Activated CD8-positive, alpha-beta T cell treated with anti-CD3 and anti-CD28 coated beads for 36 hours (primary cell): ENCODE results near the gene SLC2A13. TPM values are rescaled to one million over a fixed set of nuclear protein-coding genes. Genes with fewer than 3 reads are reported as not detected.

Experiments
- ATAC-seq: fragments of 200-7000 bp; cut with Tn5 transposase; one replicate; pipeline ENCODE4 v1.10.0; 2021; ENCODE audit warnings: mild to moderate bottlenecking, moderate library complexity
- CTCF ChIA-PET: fragments of 350-600 bp; sonication (Branson Sonifier 250); formaldehyde crosslinking; loops from one replicate; lab custom pipeline; 2021; ENCODE audit warnings: antibody characterized with exemption; lab: Charles Lee
- POLR2A ChIA-PET: fragments of 350-600 bp; sonication (Branson Sonifier 250); formaldehyde crosslinking; loops from one replicate; lab custom pipeline; 2021; ENCODE audit warnings: antibody characterized with exemption; lab: Charles Lee
- DNase-seq: peaks from one replicate; pipeline ENCODE4 v3.0.0-alpha.2; 2020
- H3K27ac Mint-ChIP-seq: one replicate; pipeline ENCODE4 v1.8.0; 2021; ENCODE audit warnings: mild to moderate bottlenecking, mixed read lengths
- H3K27me3 Mint-ChIP-seq: one replicate; pipeline ENCODE4 v1.8.0; 2021; ENCODE audit warnings: mixed read lengths
- H3K36me3 Mint-ChIP-seq: one replicate; pipeline ENCODE4 v1.8.0; 2021; ENCODE audit warnings: low read depth, mixed read lengths
- H3K4me1 Mint-ChIP-seq: one replicate; pipeline ENCODE4 v1.8.0; 2021; ENCODE audit warnings: low read depth, mixed read lengths
- H3K4me3 Mint-ChIP-seq: one replicate; pipeline ENCODE4 v1.8.0; 2021; ENCODE audit warnings: mild to moderate bottlenecking, moderate library complexity, mixed read lengths
- H3K9me3 Mint-ChIP-seq: one replicate; pipeline ENCODE4 v1.8.0; 2021; ENCODE audit warnings: mixed read lengths
- CTCF ChIP-seq: fragments of 200-600 bp; IDR thresholded peaks from one replicate; pipeline ENCODE4 v1.8.0; 2022; ENCODE audit warnings: antibody characterized with exemption, mild to moderate bottlenecking
- intact Hi-C: fragments of 100-400 bp; cut with micrococcal nuclease; formaldehyde crosslinking; loops from one replicate; pipeline ENCODE4 v1.10.0; 2022
- total RNA-seq, 2 experiments: library from RNA; stranded (reverse); gene quantifications; one replicate each; pipeline ENCODE4 v1.2.3, GENCODE V29; 2021

The SLC2A13 gene
- total RNA-seq, 2 experiments from 2014 or later = 9.0 to 9.3 TPM

DNA sequence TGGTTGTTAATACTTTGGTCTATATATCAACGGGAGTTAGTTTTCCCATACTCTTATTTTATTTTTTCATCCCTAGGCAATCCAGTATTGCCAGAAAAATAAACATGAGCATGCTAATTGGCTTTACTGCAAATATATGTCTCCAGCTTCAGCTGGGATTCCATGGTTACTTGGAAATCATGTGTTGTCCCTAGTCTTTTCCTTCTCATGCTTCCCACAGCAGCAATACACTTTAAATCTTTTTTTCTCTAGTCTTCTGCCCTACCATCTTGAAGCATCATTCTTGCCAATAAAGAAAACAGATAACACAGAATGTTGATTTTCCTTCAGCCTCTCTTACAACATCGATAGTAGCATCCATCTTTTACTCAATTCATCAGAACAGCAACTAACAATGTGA lies 60.2 kb downstream of the SLC2A13 start:
- H3K27ac Mint-ChIP-seq = no peak overlapping the region
- H3K36me3 Mint-ChIP-seq = no peaks in the 10 kb centered on the region
- intact Hi-C loops = no loop called here
- DNase-seq (no peak), ATAC-seq (no peak)
- ChIA-PET CTCF (no interaction called here), POLR2A (no interaction called here)
- H3K27me3 Mint-ChIP-seq = no peaks in the 10 kb centered on the region
- H3K9me3 Mint-ChIP-seq = no peaks in the 10 kb centered on the region
- H3K4me3 Mint-ChIP-seq = no peak overlapping the region
- TF ChIP-seq CTCF = no peak
- H3K4me1 Mint-ChIP-seq = peaks cover 2% of the 10 kb centered on the region

- no peak overlapping the region for H3K4me3 Mint-ChIP-seq
- ATAC-seq (no peak), DNase-seq (no peak)
- ChIA-PET POLR2A (no interaction called here), CTCF (no interaction called here)
- no peaks in the 10 kb centered on the region for H3K27me3 Mint-ChIP-seq
- no peak for TF ChIP-seq CTCF
- H3K36me3 Mint-ChIP-seq = no peaks in the 10 kb centered on the region
- intact Hi-C loops = no loop called here
- no peaks in the 10 kb centered on the region for H3K9me3 Mint-ChIP-seq
- H3K27ac Mint-ChIP-seq = no peak overlapping the region
- H3K4me1 Mint-ChIP-seq = peaks cover 6% of the 10 kb centered on the region
These were observed 61.5 kb downstream of the SLC2A13 start for GRCh38 chr12:40044396-40044795.

DNA sequence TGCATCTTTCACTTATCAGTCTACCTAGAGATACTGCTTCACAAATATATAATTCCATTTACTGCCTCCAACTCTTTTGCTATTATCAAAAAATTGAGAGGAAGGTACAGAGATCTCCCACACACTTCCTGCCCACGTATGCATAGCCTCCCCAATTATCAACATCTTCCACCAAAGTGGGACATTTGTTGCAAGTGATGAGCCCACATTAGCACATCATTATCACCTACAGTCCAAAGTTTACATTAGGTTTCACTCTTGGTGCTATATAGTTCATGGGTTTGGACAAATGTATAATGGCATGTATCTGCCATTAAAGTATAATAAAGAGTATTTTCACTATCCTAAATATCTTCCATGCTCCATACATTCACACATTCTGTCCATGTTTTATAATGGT lies 66.3 kb downstream of the SLC2A13 start:
- ATAC-seq (no peak), DNase-seq (no peak)
- ChIA-PET POLR2A (no interaction called here), CTCF (interaction anchor here (0.6 kb wide), 1 partner anchor 11 kb away, joined by 3 read pairs; no protein-coding TSS in a partner anchor)
- H3K4me3 Mint-ChIP-seq = no peak overlapping the region
- H3K36me3 Mint-ChIP-seq = no peaks in the 10 kb centered on the region
- TF ChIP-seq CTCF = no peak
- H3K4me1 Mint-ChIP-seq = peaks cover 7% of the 10 kb centered on the region
- intact Hi-C loops = no loop called here
- H3K9me3 Mint-ChIP-seq = no peaks in the 10 kb centered on the region
- H3K27ac Mint-ChIP-seq = no peak overlapping the region
- H3K27me3 Mint-ChIP-seq = no peaks in the 10 kb centered on the region

DNA sequence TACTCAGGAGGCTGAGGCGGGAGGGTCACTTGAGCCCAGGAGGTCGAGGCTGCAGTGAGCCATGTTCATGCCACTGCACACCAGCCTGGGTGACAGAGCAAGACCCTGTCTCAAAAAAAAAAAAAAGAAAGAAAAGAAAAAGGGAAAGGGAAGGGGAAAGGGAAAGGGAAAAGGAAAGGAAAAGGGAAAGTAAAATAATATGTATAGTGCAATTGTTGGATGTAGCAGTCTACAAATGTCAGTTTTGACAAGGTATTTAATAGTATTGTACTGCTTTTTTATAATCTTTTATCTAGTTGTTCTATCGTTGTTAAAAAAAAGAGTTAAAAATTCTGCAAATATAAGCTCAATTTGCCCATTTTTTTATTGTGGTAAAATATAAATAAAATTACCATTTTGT lies 67.3 kb downstream of the SLC2A13 start:
- Mint-ChIP-seq H3K27me3 (no peaks in the 10 kb centered on the region), H3K4me3 (no peak overlapping the region), H3K27ac (no peak overlapping the region), H3K9me3 (no peaks in the 10 kb centered on the region), H3K36me3 (no peaks in the 10 kb centered on the region), H3K4me1 (peaks cover 7% of the 10 kb centered on the region)
- ChIA-PET CTCF (interaction anchor here (0.6 to 2.4 kb wide), 3 partner anchors 12 to 27 kb away, joined by 3 to 8 read pairs (median 4); no protein-coding TSS in a partner anchor), POLR2A (no interaction called here)
- DNase-seq (no peak), ATAC-seq (no peak)
- intact Hi-C loops = no loop called here
- TF ChIP-seq CTCF = no peak

DNA sequence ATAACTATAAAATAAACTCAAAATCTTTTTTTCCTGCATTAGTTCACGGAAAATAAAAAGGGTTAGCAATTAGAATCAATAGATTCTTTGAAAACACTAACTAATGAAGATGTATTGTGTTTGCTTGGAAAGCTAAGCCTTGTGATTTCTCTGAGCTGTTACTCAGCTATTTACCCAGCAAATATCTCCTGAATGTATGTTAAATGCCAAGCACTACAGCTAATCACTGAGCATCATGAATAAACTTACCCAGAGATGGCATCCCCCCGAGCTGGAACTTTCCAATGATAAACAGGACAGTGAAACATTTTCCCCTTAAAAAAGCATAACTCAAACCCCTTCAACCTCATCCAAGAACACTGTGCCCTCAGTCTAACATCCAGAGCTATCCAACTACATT lies 71.2 kb downstream of the SLC2A13 start:
- DNase-seq (no peak), ATAC-seq (no peak)
- ChIA-PET POLR2A (no interaction called here), CTCF (interaction anchor here (1.1 to 2.4 kb wide), 3 partner anchors 21 to 73 kb away, joined by 3 to 6 read pairs (median 3); no protein-coding TSS in a partner anchor)
- TF ChIP-seq CTCF = no peak
- no peaks in the 10 kb centered on the region for H3K36me3 Mint-ChIP-seq
- peaks cover 3% of the 10 kb centered on the region for H3K4me1 Mint-ChIP-seq
- H3K27ac Mint-ChIP-seq = no peak overlapping the region
- H3K27me3 Mint-ChIP-seq = no peaks in the 10 kb centered on the region
- intact Hi-C loops = no loop called here
- H3K9me3 Mint-ChIP-seq = no peaks in the 10 kb centered on the region
- no peak overlapping the region for H3K4me3 Mint-ChIP-seq
